H1 (cell line): Measurements from ENCODE around the gene JMJD7. TPM values are rescaled to one million over a fixed set of nuclear protein-coding genes. Genes with fewer than 3 reads are reported as not detected.

Source experiments
- CBX5 ChIP-seq: fragments of 300-800, 300-1000 bp; sonication (generic); IDR thresholded peaks from 2 replicates; pipeline ENCODE4 v1.7.1; 2016; ENCODE audit warnings: antibody characterized with exemption, low read length, low read depth
- EZH2 ChIP-seq: fragments of 200-600 bp; sonication (generic); IDR thresholded peaks from 2 replicates; pipeline ENCODE4 v1.7.1; 2012; ENCODE audit warnings: low read depth, mild to moderate bottlenecking, moderate library complexity, low read length, inconsistent platforms; ENCODE audit not compliant: severe bottlenecking
- MAX ChIP-seq: IDR thresholded peaks from 2 replicates; pipeline ENCODE4 v1.6.1; 2012; ENCODE audit warnings: inconsistent platforms
- SP1 ChIP-seq: IDR thresholded peaks from 2 replicates; pipeline ENCODE4 v1.6.1; 2011; ENCODE audit warnings: low read depth, low read length
- polyA plus RNA-seq, 7 experiments: library from polyadenylated mRNA; depleted of rRNA in 3 of 7; stranded (reverse) in 5 of 7; unstranded in 2 of 7; fragments of >200 nt in 5 of 7; fragments of 200-250 nt in 2 of 7; gene quantifications; 1 replicate in 5 of 7; 2 replicates in 1 of 7; 4 replicates in 1 of 7; pipeline versions ENCODE4 v1.2.1 to v1.2.3, GENCODE V29; 2011 to 2013; ENCODE audit warnings: missing spikeins in 2 of 7, mixed read lengths in 2 of 7
- total RNA-seq: library from RNA; stranded (reverse); fragmentation: NEBNext Ultra II Directional; extraction: Animal tissue kit (Norgen Biotek cat#: 25700); gene quantifications from 2 replicates; pipeline ENCODE4 v1.2.1, GENCODE V29; 2021

The JMJD7 gene
- total and polyA plus RNA-seq, 2 of the 8 experiments (the other 6 are each of a cell fraction or from before 2014, with no cell fraction given): 15.0 to 20.0 TPM

- TF ChIP-seq EZH2 (no peak), MAX (no peak), CBX5 (no peak), SP1 (no peak)
- TF ChIP-seq, all 59 proteins: peak for 0
These were observed 25.9 kb downstream of the JMJD7 start (continued) for GRCh38 chr15:41853831-41854230.
